SH-SY5Y (cell line): ENCODE results near the gene UBASH3A.

Source experiments
- GATA2 ChIP-seq: IDR thresholded peaks from 2 replicates; pipeline ENCODE4 v1.6.1; 2011; ENCODE audit warnings: mild to moderate bottlenecking, low read depth, low read length
- GATA3 ChIP-seq: IDR thresholded peaks from 2 replicates; pipeline ENCODE4 v1.6.1; 2011; ENCODE audit warnings: low read depth, mild to moderate bottlenecking, low read length, moderate library complexity

UBASH3A gene

DNA sequence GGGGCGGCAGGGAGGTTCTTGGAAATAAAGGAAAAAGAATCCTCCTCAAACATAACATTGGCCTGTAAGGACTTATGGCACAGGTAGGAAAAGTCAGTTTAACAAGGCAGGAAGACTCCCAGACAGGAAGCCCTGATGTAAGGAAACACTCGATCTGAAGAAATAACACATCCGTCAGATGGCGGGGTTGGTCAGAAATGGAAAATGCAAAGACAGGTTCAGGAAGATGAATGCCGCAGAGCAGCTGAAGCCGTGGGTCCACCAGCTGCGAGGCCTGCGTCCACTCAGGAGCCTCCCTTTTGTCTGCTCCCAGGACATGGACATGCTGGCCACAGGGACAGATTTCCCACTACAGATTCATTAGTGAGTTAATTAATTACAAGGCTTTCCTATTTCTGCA is 88.5 kb downstream of the UBASH3A start:
- TF ChIP-seq GATA3: no peak
- no peak for TF ChIP-seq GATA2

DNA sequence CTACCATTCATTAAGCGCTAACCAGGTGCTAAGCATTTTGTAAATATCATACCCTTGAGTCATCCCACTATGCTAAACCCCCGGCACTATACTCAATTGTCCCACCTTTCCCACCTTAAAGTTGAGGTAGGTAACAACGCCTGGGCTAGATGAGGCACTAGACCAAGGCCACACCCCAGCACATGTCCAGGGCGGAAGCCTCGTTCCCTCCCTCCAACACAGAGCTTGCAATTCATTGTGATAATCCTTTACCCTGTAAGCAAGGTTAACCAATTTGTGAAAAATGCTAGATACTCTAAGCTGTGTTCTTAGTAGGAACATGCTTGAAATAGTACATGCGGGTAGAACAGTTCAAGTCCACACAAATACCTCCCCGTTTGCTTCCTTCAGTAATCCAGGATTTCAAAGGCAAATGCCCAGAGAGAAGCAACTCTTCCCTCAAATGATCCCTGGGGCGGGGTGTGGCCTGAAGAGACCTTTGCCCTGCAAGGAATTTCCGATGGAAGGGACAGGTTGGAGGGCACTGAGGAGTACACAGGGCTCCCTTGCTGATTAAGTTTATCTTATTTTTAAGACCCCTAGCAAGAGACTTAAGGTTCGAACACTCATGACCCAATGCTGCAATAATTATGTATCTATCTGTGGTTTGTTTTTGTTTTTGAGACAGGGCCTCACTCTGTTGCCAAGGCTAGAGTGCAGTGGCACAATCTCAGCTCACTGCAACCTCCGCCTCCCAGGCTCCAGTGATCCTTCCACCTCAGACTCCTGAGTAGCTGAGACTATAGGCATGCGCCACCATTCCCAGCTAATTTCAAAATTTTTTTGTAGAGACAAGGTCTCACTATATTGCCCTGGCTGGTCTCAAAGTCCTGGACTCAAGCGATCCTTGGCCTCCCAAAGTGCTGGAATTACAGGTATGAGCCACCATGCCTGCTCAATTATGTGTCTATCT is 89.7 kb downstream of the UBASH3A start:
- TF ChIP-seq GATA3: no peak
- TF ChIP-seq GATA2: no peak

- TF ChIP-seq GATA3: no peak
- TF ChIP-seq GATA2: no peak
Observed at GRCh38 chr21:42495027-42495426, 91.3 kb downstream of the UBASH3A start.

DNA sequence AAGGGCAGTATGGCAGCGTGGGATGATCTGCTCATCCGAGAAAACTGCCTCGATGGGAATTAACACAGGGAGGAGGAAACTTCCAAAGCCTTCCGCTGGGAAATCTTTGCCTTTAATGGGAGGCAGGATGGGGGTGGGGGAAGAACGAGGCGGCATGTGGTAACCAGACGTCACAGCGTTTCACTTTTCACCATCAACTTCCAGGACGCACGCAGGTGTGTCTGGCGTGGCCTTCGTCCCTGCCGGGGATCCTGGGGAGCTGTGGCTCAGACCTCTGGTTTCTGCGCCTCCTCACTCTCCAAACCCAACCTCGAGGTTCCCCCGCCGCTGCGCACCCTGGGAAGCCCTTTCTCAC is 92.0 kb downstream of the UBASH3A start:
- TF ChIP-seq GATA2: no peak
- TF ChIP-seq GATA3: no peak

DNA sequence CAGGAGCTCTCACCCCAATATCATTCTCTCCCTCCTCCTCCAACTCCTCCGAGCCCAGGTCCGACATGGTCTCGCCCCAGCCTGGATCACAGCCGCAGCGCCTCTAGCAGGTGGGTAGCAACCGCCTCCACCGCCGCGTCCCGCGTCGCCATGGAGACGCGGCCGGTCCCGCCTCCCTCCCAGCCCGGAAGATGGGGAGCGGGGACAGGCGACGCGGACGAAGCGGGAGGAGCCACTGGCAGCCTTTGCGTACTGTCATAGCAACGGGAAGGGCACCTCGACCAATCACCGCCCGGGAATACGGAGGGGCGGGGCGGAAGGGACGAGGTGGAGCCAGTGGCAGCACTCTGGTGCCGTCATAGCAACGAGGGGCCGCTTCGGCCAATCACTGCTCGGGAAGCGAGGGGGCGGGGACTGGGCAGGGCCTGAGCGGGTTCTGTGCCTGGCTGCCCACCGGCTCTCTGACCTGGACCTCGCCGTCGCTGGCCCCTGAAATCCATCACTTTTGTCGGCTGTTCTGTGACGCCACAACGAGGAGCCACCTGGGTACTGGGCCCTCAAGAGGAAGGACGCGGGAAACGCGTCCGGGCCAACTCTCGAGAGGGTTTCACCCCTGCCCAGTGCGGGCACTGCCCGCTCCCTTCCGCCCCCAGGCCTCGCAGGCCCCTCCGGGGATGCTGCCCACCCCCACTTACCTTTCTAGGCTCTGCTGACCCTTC is 92.6 kb downstream of the UBASH3A start, which contains the start of gene RSPH1:
Gene RSPH1, minus strand, starts transcription at position 105 of the 719 bp plus-strand sequence. Its CDS starts 38 bp downstream, at position 67.
- TF ChIP-seq GATA2 (no peak), GATA3 (no peak)

DNA sequence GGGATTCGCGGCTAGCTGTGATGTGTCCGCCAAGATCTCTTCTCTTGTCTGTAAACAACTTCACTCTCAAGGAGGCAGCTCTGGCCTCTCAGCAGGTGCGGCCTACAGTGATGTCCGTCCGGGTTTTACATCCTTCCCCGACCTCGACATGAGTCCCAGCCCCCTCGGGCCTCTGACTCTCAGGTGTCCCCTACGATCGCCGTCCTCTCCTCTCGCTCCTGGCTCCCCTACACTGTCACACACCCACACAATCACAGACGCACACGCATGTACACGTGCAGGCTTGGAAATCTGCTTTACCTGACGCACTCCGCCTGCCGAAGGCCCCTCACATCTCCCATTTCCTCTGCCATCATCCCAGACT is 93.1 kb downstream of the UBASH3A start:
- no peak for TF ChIP-seq GATA3
- TF ChIP-seq GATA2: no peak
